ENCODE results near the gene TTC31. TPM values are rescaled to one million over a fixed set of nuclear protein-coding genes. Genes with fewer than 3 reads are reported as not detected.

The TTC31 gene
- total RNA-seq, 2 experiments from 2014 or later: 20.3 to 21.9 TPM

- TF ChIP-seq, protein P1, sequence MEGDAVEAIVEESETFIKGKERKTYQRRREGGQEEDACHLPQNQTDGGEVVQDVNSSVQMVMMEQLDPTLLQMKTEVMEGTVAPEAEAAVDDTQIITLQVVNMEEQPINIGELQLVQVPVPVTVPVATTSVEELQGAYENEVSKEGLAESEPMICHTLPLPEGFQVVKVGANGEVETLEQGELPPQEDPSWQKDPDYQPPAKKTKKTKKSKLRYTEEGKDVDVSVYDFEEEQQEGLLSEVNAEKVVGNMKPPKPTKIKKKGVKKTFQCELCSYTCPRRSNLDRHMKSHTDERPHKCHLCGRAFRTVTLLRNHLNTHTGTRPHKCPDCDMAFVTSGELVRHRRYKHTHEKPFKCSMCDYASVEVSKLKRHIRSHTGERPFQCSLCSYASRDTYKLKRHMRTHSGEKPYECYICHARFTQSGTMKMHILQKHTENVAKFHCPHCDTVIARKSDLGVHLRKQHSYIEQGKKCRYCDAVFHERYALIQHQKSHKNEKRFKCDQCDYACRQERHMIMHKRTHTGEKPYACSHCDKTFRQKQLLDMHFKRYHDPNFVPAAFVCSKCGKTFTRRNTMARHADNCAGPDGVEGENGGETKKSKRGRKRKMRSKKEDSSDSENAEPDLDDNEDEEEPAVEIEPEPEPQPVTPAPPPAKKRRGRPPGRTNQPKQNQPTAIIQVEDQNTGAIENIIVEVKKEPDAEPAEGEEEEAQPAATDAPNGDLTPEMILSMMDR (IDR thresholded peaks at IDR 0.05): no peak
- H3K36me3 Mint-ChIP-seq (ENCODE audit: low read depth): no peaks in the 10 kb centered on the region
- no peak overlapping the region for H3K27ac Mint-ChIP-seq
- DNase-seq (no peak), ATAC-seq (no peak)
- intact Hi-C loops (cut with micrococcal nuclease): no loop called here
- ChIA-PET POLR2A (interaction anchor here (0.5 to 0.8 kb wide), 2 partner anchors 29 to 59 kb away, joined by 3 read pairs; no protein-coding TSS in a partner anchor), CTCF (interaction anchor here (0.9 to 1.1 kb wide), 2 partner anchors 11 to 43 kb away, joined by 3 read pairs; no protein-coding TSS in a partner anchor)
- H3K27me3 Mint-ChIP-seq: peaks cover 35% of the 10 kb centered on the region
- H3K4me3 Mint-ChIP-seq: no peak overlapping the region
- no peaks in the 10 kb centered on the region for H3K9me3 Mint-ChIP-seq
- H3K4me1 Mint-ChIP-seq (ENCODE audit: low read depth): no peaks in the 10 kb centered on the region
Measured at GRCh38 chr2:74542978-74543377, 60.1 kb downstream of the TTC31 start.

Other genes with a start within 250 kb of the TTC31 start
- gene SLC4A5, start 139.7 kb upstream of the TTC31 start, total RNA-seq: 1 to 10 TPM; 1.8 to 2.0 TPM
- gene DCTN1, start 102.8 kb upstream of the TTC31 start, total RNA-seq: 10 to 100 TPM; 67.3 to 81.4 TPM
- gene C2orf81, start 61.5 kb upstream of the TTC31 start, total RNA-seq: 1 to 10 TPM; 2.6 to 3.9 TPM
- gene WDR54, start 61.4 kb upstream of the TTC31 start, total RNA-seq: 100 to 1,000 TPM; 129 to 132 TPM
- gene RTKN, start 41.1 kb upstream of the TTC31 start, total RNA-seq: 1 to 10 TPM; 1.2 to 1.6 TPM
- 10 to 100 TPM; 23.9 to 24.2 TPM for gene INO80B, start 28.0 kb upstream of the TTC31 start, total RNA-seq
- gene WBP1, start 24.6 kb upstream of the TTC31 start, total RNA-seq: 10 to 100 TPM; 20.3 to 23.0 TPM
- gene MOGS, start 17.7 kb upstream of the TTC31 start, total RNA-seq: 10 to 100 TPM; 50.8 to 53.1 TPM
- gene MRPL53, start 10.4 kb upstream of the TTC31 start, total RNA-seq: 100 to 1,000 TPM; 111 to 113 TPM
- 10 to 100 TPM in 1 of 2 experiments, 1 to 10 TPM in 1; 7.2 to 10.3 TPM for gene CCDC142, start 83 bp upstream of the TTC31 start, total RNA-seq
- gene LBX2, start 16.5 kb downstream of the TTC31 start, total RNA-seq: under 1 TPM; 0.36 to 0.43 TPM
- gene PCGF1, start 24.6 kb downstream of the TTC31 start, total RNA-seq: 10 to 100 TPM; 16.1 to 21.1 TPM
- gene TLX2, start 31.4 kb downstream of the TTC31 start, total RNA-seq: under 1 TPM in 1 of 2 experiments, not detected in 1; 0.16 TPM
- gene DQX1, start 43.1 kb downstream of the TTC31 start, total RNA-seq: under 1 TPM; 0.50 to 0.96 TPM
- gene AUP1, start 46.6 kb downstream of the TTC31 start, total RNA-seq: 10 to 100 TPM; 90.8 to 92.7 TPM
- 10 to 100 TPM; 42.0 to 45.0 TPM for gene HTRA2, start 46.9 kb downstream of the TTC31 start, total RNA-seq
- gene LOXL3, start 70.9 kb downstream of the TTC31 start, total RNA-seq: under 1 TPM; 0.38 to 0.60 TPM
- gene DOK1, start 71.6 kb downstream of the TTC31 start, total RNA-seq: 10 to 100 TPM; 15.0 to 16.6 TPM
- gene M1AP, start 165.2 kb downstream of the TTC31 start, total RNA-seq: not detected
- gene SEMA4F, start 171.2 kb downstream of the TTC31 start, total RNA-seq: 1 to 10 TPM; 3.1 to 4.2 TPM

Measured in activated CD8-positive, alpha-beta T cell treated with anti-CD3 and anti-CD28 coated beads for 36 hours (primary cell).